Activated naive CD8-positive, alpha-beta T cell (primary cell): ENCODE measurements around the gene CDC16.
A peak's percentile ranks its signal among the peaks of the same experiment; 100 is the strongest.
"Not testable (repeated sequence)": the region's sequence is repeated elsewhere in the genome, so short reads cannot be mapped to it uniquely, and the experiment has no call there.

Source experiments
- H3K27ac Mint-ChIP-seq: one replicate; pipeline ENCODE4 v1.8.0; 2021; ENCODE audit warnings: mixed read lengths
- H3K27me3 Mint-ChIP-seq: one replicate; pipeline ENCODE4 v1.8.0; 2021; ENCODE audit warnings: mixed read lengths
- H3K36me3 Mint-ChIP-seq: one replicate; pipeline ENCODE4 v1.8.0; 2021; ENCODE audit warnings: mixed read lengths
- H3K4me1 Mint-ChIP-seq: one replicate; pipeline ENCODE4 v1.8.0; 2021; ENCODE audit warnings: low read depth, mixed read lengths
- H3K4me3 Mint-ChIP-seq: one replicate; pipeline ENCODE4 v1.8.0; 2021; ENCODE audit warnings: mild to moderate bottlenecking, mixed read lengths
- H3K9me3 Mint-ChIP-seq: one replicate; pipeline ENCODE4 v1.8.0; 2021; ENCODE audit warnings: low read depth, mixed read lengths

Gene CDC16

DNA sequence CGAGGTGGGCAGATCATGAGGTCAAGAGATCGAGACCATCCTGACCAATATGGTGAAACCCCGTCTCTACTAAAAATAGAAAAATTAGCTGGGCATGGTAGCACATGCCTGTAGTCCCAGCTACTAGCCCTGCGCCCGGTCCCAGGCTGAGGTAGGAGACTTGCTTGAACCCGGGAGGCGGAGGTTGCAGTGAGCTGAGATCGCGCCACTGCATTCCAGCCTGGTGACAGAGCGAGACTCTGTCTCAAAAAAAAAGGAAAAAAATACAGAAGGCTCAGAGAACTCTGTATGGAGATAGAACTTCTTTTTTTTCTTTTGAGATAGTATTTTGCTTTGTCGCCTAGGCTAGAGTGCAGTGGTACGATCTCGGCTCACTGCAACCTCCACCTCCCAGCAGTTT is 29.6 kb downstream of the CDC16 start:
- not testable (repeated sequence) for H3K27me3 Mint-ChIP-seq, H3K4me3 Mint-ChIP-seq, H3K9me3 Mint-ChIP-seq, H3K27ac Mint-ChIP-seq
- Mint-ChIP-seq H3K4me1 (peaks cover 35% of the 10 kb centered on the region), H3K36me3 (peaks cover 24% of the 10 kb centered on the region)

DNA sequence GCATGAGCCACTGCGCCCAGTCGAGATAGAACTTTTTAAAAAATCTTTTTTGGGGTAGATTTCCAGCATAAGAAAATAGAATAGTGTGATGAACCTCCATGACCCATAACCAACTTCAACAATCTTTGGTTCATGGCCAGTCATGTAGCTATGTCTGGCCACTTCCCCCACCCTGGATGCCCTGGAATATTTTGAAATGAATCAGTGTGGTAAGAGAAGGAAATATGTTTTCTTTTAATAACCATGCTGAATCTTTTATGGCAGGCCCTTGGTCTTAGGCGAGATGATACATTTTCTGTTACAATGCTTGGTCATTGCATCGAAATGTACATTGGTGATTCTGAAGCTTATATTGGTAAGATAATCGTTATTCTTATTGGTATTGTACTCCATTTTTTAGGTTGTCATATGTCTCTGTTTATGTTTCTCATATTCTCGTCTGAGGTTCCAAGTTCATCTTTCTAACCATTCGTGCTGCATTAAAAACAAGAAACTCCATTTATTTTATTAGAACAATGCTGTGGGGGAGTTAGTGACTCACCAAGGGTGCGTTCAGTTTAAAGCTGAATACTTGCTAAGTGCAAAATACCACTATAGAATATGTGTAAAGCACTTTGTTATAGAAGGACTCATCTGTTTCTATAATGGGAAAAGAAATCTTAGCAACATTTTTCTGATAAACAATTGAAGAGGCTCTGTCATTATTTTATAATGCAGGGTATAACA is 30.4 kb downstream of the CDC16 start:
- Mint-ChIP-seq H3K4me1 (peaks cover 36% of the 10 kb centered on the region), H3K27me3 (no peaks in the 10 kb centered on the region), H3K27ac (no peak overlapping the region), H3K4me3 (no peak overlapping the region), H3K9me3 (no peaks in the 10 kb centered on the region), H3K36me3 (peaks cover 24% of the 10 kb centered on the region)

- H3K4me3 Mint-ChIP-seq, result no peak overlapping the region
- H3K4me1 Mint-ChIP-seq, result peaks cover 36% of the 10 kb centered on the region
- H3K36me3 Mint-ChIP-seq, result peaks cover 25% of the 10 kb centered on the region
- H3K27me3 Mint-ChIP-seq, result no peaks in the 10 kb centered on the region
- H3K9me3 Mint-ChIP-seq, result no peaks in the 10 kb centered on the region
- no peak overlapping the region for H3K27ac Mint-ChIP-seq
Observed at GRCh38 chr13:114266241-114266640, 31.5 kb downstream of the CDC16 start.

GRCh38 chr13:114268344-114269280 is 33.9 kb downstream of the CDC16 start:
- no peaks in the 10 kb centered on the region for H3K9me3 Mint-ChIP-seq
- peaks cover 28% of the 10 kb centered on the region for H3K36me3 Mint-ChIP-seq
- no peak overlapping the region for H3K4me3 Mint-ChIP-seq
- H3K4me1 Mint-ChIP-seq, result peaks cover 21% of the 10 kb centered on the region
- H3K27me3 Mint-ChIP-seq, result no peaks in the 10 kb centered on the region
- peak overlapping the region; percentile 58 for H3K27ac Mint-ChIP-seq

DNA sequence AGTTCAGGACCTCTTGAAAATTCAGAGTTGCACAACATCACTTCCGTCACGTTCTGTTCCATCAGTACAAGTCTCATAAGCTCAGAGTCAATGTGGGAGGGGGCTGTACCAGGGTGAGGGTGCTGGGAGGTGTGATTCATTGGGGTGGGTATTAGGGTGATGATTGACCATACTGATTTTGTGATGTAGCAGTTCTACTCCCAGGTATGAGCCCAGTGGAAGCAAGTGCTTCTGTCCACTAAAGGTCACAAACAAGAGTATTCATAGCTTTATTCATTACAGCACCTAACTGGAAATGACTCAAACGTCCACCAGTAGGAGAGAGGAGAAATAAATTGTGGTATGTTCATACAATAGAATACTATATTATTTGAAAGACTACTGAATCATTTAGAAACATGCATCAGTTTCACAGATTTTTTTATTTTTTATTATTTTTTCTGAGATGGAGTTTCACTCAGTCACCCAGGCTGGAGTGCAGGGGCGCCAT is 34.6 kb downstream of the CDC16 start:
- Mint-ChIP-seq H3K36me3 (peaks cover 27% of the 10 kb centered on the region), H3K9me3 (no peaks in the 10 kb centered on the region), H3K27me3 (no peaks in the 10 kb centered on the region), H3K4me1 (peaks cover 18% of the 10 kb centered on the region), H3K4me3 (no peak overlapping the region), H3K27ac (peak overlapping the region; percentile 58)

DNA sequence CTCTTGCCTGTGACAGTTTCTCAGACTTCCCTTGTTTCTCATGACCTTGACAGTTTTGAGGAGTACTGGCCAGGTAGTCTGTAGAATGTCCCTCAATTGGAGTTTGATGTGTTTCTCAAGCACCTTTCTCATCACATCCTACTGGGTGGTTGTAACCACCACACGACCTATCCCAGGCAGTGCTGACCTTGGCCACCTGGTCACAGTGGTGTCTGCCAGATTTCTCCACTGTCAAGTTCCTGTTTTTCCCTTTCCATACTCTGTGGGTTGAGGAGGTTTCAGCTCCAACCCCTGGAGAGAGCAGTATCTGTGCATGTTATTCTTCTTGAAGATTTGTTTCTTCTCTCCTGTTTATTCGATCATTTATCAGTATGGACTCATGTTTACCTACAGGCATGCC is 38.3 kb downstream of the CDC16 start:
- H3K4me1 Mint-ChIP-seq, result peaks cover 12% of the 10 kb centered on the region
- H3K9me3 Mint-ChIP-seq, result no peaks in the 10 kb centered on the region
- no peaks in the 10 kb centered on the region for H3K27me3 Mint-ChIP-seq
- H3K4me3 Mint-ChIP-seq, result no peak overlapping the region
- no peak overlapping the region for H3K27ac Mint-ChIP-seq
- peaks cover 21% of the 10 kb centered on the region for H3K36me3 Mint-ChIP-seq

GRCh38 chr13:114275304-114275703 is 40.6 kb downstream of the CDC16 start:
- Mint-ChIP-seq H3K9me3 (no peaks in the 10 kb centered on the region), H3K27ac (no peak overlapping the region), H3K27me3 (no peaks in the 10 kb centered on the region), H3K4me3 (no peak overlapping the region), H3K4me1 (peaks cover 14% of the 10 kb centered on the region), H3K36me3 (peaks cover 12% of the 10 kb centered on the region)

DNA sequence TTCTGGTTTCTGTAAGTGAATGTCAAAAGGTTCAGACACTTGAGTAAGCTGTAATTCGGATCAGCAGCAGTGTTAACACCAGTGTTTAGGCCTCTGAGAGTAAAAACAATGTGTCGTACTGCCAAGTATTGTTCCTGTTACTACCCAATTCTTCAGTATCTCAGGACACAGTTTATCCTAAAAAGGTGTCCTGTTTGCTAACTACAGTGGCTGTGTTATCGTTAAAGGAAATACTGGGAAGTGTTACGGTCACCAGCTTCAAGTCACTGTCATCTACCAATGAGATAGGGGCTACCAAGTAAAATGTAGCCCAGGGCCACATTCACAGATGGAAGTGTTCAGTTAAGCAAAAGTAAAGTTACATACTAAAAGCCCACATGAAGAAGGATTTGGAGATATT is 44.4 kb downstream of the CDC16 start:
- no peaks in the 10 kb centered on the region for H3K9me3 Mint-ChIP-seq
- peaks cover 7% of the 10 kb centered on the region for H3K36me3 Mint-ChIP-seq
- H3K4me1 Mint-ChIP-seq, result peaks cover 31% of the 10 kb centered on the region
- peak overlapping the region; percentile 38 for H3K4me3 Mint-ChIP-seq
- no peaks in the 10 kb centered on the region for H3K27me3 Mint-ChIP-seq
- peak overlapping the region; percentile 91 for H3K27ac Mint-ChIP-seq

- Mint-ChIP-seq H3K4me3 (peak overlapping the region; percentile 85), H3K9me3 (no peaks in the 10 kb centered on the region), H3K4me1 (peaks cover 35% of the 10 kb centered on the region)
Observed at GRCh38 chr13:114279758-114280355, 45.2 kb downstream of the CDC16 start.

DNA sequence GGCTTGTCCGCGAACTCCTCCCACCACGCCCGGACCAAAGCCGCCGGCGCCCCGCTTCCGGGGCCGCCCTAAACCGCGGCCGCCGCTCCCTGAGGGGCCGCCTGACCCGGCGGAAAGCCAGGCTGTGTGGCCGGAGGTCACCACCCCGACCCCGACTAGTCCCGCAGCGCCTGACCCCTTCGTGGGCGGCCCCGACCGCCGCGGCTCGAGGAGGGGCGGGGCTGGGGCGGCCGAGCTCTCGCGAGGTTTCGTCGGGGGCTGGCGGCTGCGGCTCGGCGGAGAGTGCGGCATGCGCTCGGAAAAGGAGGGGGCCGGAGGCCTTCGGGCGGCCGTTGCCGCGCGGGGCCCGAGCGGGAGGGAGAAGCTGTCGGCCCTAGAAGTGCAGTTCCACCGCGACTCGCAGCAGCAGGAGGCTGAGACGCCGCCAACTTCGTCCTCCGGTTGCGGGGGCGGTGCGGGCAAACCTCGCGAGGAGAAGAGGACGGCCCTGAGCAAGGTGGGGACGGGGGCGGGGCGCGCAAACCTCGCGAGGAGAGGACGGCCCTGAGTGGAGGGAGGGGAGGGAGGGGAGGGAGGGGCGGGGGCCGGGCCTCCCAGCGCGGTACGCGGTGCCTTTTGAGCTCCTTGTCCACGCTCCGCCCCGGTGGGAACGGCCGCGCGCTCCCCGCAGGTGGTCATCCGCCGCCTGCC is 46.8 kb downstream of the CDC16 start, which contains the start of gene UPF3A:
Gene UPF3A (plus strand): TSS at position 251 of the 690 bp plus-strand sequence. CDS start 39 bp downstream, at position 290.
- H3K4me1 Mint-ChIP-seq, result peaks cover 46% of the 10 kb centered on the region
- no peaks in the 10 kb centered on the region for H3K9me3 Mint-ChIP-seq
- H3K4me3 Mint-ChIP-seq, result peak within 1 kb of the TSS; percentile 92
- H3K27ac Mint-ChIP-seq, result peak within 1 kb of the TSS; percentile 91
- no peaks in the 10 kb centered on the region for H3K27me3 Mint-ChIP-seq
- peaks cover 9% of the 10 kb centered on the region for H3K36me3 Mint-ChIP-seq

More at GRCh38 chr13:114279758-114280355, 45.2 kb downstream of the CDC16 start:
- Mint-ChIP-seq H3K27me3 (no peaks in the 10 kb centered on the region), H3K27ac (peak overlapping the region; percentile 91), H3K36me3 (peaks cover 5% of the 10 kb centered on the region)

- no peaks in the 10 kb centered on the region for H3K27me3 Mint-ChIP-seq
- peak overlapping the region; percentile 92 for H3K4me3 Mint-ChIP-seq
- H3K36me3 Mint-ChIP-seq, result peaks cover 15% of the 10 kb centered on the region
- H3K9me3 Mint-ChIP-seq, result no peaks in the 10 kb centered on the region
- peak overlapping the region; percentile 88 for H3K27ac Mint-ChIP-seq
- H3K4me1 Mint-ChIP-seq, result peaks cover 47% of the 10 kb centered on the region
Observed at GRCh38 chr13:114282041-114282670, 47.5 kb downstream of the CDC16 start.

- H3K27ac Mint-ChIP-seq, result peak overlapping the region; percentile 76
Observed at GRCh38 chr13:114283576-114283975, 48.9 kb downstream of the CDC16 start.

DNA sequence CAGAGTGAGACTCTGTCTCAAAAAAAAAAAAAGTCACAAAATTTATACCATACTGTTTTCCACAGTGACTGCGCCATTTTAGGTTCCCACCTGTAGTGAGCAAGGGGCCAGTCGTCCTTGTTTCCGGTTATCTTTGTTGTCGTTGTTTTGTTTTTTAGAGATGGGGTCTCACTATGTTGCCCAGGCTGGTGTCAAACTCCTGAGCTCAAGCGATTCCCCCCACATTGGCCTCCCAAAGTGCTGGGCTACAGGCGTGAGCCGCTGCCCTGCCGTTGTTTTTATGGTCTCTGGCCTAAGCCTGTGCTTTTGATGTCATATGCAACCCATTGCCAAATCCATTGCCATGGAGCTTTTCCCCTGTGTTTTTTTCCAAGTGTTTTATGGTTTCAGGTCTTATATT is 50.0 kb downstream of the CDC16 start:
- peaks cover 16% of the 10 kb centered on the region for H3K36me3 Mint-ChIP-seq

More at GRCh38 chr13:114283576-114283975, 48.9 kb downstream of the CDC16 start:
- peaks cover 50% of the 10 kb centered on the region for H3K4me1 Mint-ChIP-seq
- H3K9me3 Mint-ChIP-seq, result no peaks in the 10 kb centered on the region
- H3K36me3 Mint-ChIP-seq, result peaks cover 16% of the 10 kb centered on the region
- no peaks in the 10 kb centered on the region for H3K27me3 Mint-ChIP-seq
- peak overlapping the region; percentile 73 for H3K4me3 Mint-ChIP-seq

More for the DNA sequence above, 50.0 kb downstream of the CDC16 start:
- Mint-ChIP-seq H3K4me1 (peaks cover 43% of the 10 kb centered on the region), H3K9me3 (no peaks in the 10 kb centered on the region), H3K4me3 (no peak overlapping the region), H3K27ac (peak overlapping the region; percentile 16), H3K27me3 (no peaks in the 10 kb centered on the region)
